Motor neuron (in vitro differentiated cells): ENCODE data around the gene SMYD5. TPM values are rescaled to one million over a fixed set of nuclear protein-coding genes. Genes with fewer than 3 reads are reported as not detected.
"Not testable (repeated sequence)": the region's sequence is repeated elsewhere in the genome, so short reads cannot be mapped to it uniquely, and the experiment has no call there.

Experiments
- ATAC-seq, 8 experiments: fragments of 200-7000 bp; cut with Tn5 transposase; replicated peaks in 6 of 8; 2 replicates each; pipeline ENCODE4 v1.8.0; 2021; ENCODE audit warnings: mild to moderate bottlenecking in 8 of 8, moderate library complexity in 8 of 8
- H3K27ac ChIP-seq, 2 donors: fragments of 250-450 bp; sonication (Bioruptor Pico); 2 replicates each; pipeline ENCODE4 v1.9.0; 2021; ENCODE audit warnings: antibody characterized with exemption in 2 of 2, mild to moderate bottlenecking in 2 of 2, moderate library complexity in 1 of 2
- H3K4me1 ChIP-seq, 2 donors: fragments of 250-450 bp; sonication (Bioruptor Pico); replicated peaks in 1 of 2; 2 replicates each; pipeline ENCODE4 v1.6.1; 2021; ENCODE audit warnings: antibody characterized with exemption in 2 of 2, mild to moderate bottlenecking in 2 of 2, moderate library complexity in 1 of 2
- H3K4me3 ChIP-seq, 5 donors: fragments of 250-450 bp; sonication (Bioruptor Pico); 2 replicates each; pipeline ENCODE4 v1.9.0; 2021; ENCODE audit warnings: antibody characterized with exemption in 5 of 5, mild to moderate bottlenecking in 5 of 5, moderate library complexity in 4 of 5
- WGBS, 10 experiments: fragments of 450-650 bp; shearing (Covaris generic); methylation state at CpG; one replicate each; pipeline ENCODE4 v1.0.0; 2022; 5-methylcytosine and 5-hydroxymethylcytosine counted together
- in situ Hi-C, 9 experiments: fragments of 400-800 bp; cut with MboI; loops; one replicate each; pipeline ENCODE4 v1.15.0; 2021; ENCODE audit warnings: low sequenced_read_pairs in 9 of 9, low pct_unique_long_range_greater_than_20kb in 2 of 9; ENCODE audit not compliant: unreplicated experiment in 9 of 9
- total RNA-seq, 8 experiments: library from RNA; unstranded; fragments of 300-600 nt; gene quantifications; 2 replicates each; pipeline versions ENCODE4 v1.2.3 to v1.2.4, GENCODE V29; 2022

SMYD5 gene
- total RNA-seq, 8 experiments from 2014 or later = 21.2 to 34.2 (median 24.1) TPM

DNA sequence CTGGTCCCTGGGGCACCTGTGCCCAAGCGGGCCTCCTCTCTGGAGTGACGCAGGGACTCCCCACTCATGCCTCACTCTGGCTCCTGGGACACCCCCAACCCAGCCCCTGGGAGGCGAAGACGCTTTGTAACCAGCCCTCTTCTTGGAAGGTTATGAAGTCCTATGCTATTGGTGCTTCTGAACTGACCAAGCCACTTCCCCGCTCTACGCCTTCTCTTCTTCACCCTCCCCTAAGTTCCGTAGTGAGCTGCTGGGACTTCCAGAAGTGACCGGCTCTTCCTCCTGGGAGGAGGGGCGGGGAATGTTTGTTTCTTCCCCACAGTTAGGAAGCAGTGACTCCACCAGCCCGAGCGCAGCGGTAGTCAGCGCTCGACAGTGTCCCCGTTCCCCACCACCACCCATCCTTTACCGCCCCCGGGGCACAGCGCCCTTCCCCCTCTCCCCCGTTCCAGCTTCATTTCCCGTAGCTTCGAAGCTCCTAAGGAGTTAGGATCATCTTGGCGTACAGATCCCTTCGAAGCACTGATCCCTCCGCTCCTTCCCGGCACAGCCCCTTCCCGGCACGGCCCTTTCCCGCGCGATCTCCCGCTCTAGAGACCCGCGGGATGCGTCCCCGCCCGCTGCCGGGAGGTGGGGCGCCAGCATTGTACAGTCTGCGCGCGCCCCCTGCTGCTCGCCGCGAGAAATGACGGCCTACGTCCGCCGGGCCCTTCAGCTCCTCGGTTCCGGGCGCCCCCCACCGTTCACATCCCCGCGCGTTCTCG, 37.0 kb upstream of the SMYD5 start:
- Histone ChIP-seq H3K27ac (no peak overlapping the region), H3K4me1 (peaks cover 3% of the 10 kb centered on the region in 2 donors), H3K4me3 (peak overlapping the region; percentile 32 to 39 (median 34))
- in situ Hi-C loops = loop anchor here in 4 of 9 experiments (10.0 to 25.0 kb wide), 4 partner anchors 190 to 290 kb away; partner anchors contain the start of genes SPR (in 2 of the 4) and EMX1 (in 1 of the 4)
- peak; percentile 60 to 95 (median 91) for ATAC-seq
- 1 to 36% (median 2%) methylated on average over 4 to 14 of the region's 56 CpGs; no CpG with 5 or more reads in 7 of the 10 experiments for WGBS, 10 experiments

GRCh38 chr2:73177645-73178255, 36.3 kb upstream of the SMYD5 start:
- Histone ChIP-seq H3K27ac (no peak overlapping the region), H3K4me1 (peaks cover 3% of the 10 kb centered on the region in 2 donors), H3K4me3 (peak overlapping the region in 3 of 5 donors; percentile 34 to 39 (median 38))
- 0 to 14% (median 4%) methylated on average over 1 to 10 of the region's 12 CpGs; no CpG with 5 or more reads in 4 of the 10 experiments for WGBS, 10 experiments
- peak in 5 of 8 experiments; percentile 3 to 10 (median 9) for ATAC-seq
- in situ Hi-C loops = loop anchor here in 4 of 9 experiments (10.0 to 25.0 kb wide), 4 partner anchors 190 to 290 kb away; partner anchors contain the start of genes SPR (in 2 of the 4) and EMX1 (in 1 of the 4)

DNA sequence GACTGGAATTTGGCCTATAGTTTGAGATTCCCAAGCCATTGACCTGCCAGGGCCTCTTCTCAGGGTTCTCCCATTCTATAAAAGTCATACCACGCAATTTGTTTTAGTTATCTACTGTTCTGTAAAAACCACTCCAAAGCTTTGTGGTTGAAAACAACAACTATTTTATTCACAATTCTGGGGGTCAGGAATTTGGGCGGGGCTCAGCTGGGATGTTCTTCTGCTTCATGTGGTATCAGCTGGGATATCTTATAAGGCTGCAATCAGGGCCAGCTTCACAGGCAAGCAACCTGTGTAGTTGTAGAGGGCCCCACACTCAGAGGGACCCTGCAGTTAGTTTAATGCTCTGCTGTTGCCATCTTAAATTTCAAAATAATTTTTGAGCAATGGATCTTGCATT, 28.1 kb upstream of the SMYD5 start:
- Histone ChIP-seq H3K4me1 (no peaks in the 10 kb centered on the region), H3K4me3 (no peak overlapping the region), H3K27ac (no peak overlapping the region)
- in situ Hi-C loops = loop anchor here in 4 of 9 experiments (10.0 to 25.0 kb wide), 4 partner anchors 199 to 299 kb away; partner anchors contain the start of genes SPR (in 2 of the 4) and EMX1 (in 1 of the 4)
- no peak for ATAC-seq
- 0 to 100% (median 61%) methylated on average over 1 to 2 of the region's 2 CpGs; no CpG with 5 or more reads in 4 of the 10 experiments for WGBS, 10 experiments

- Histone ChIP-seq H3K4me1 (no peaks in the 10 kb centered on the region), H3K4me3 (no peak overlapping the region), H3K27ac (no peak overlapping the region)
- in situ Hi-C loops = loop anchor here in 4 of 9 experiments (10.0 to 25.0 kb wide), 4 partner anchors 200 to 300 kb away; partner anchors contain the start of genes SPR (in 2 of the 4) and EMX1 (in 1 of the 4)
- no peak for ATAC-seq
- 0 to 75% (median 0%) methylated on average over 1 to 2 of the region's 2 CpGs; no CpG with 5 or more reads in 4 of the 10 experiments for WGBS, 10 experiments
These were observed 26.5 kb upstream of the SMYD5 start for GRCh38 chr2:73187549-73187948.

- H3K4me1 ChIP-seq = no peaks in the 10 kb centered on the region
- in situ Hi-C loops = loop anchor here in 3 of 9 experiments (25.0 kb wide), 3 partner anchors 210 to 310 kb away; partner anchors contain the start of genes SPR (in 2 of the 3) and EMX1 (in 1 of the 3)
- no peak for ATAC-seq
- no peak overlapping the region for H3K27ac ChIP-seq
- H3K4me3 ChIP-seq = no peak overlapping the region
These were observed 16.5 kb upstream of the SMYD5 start for GRCh38 chr2:73197579-73197978.

DNA sequence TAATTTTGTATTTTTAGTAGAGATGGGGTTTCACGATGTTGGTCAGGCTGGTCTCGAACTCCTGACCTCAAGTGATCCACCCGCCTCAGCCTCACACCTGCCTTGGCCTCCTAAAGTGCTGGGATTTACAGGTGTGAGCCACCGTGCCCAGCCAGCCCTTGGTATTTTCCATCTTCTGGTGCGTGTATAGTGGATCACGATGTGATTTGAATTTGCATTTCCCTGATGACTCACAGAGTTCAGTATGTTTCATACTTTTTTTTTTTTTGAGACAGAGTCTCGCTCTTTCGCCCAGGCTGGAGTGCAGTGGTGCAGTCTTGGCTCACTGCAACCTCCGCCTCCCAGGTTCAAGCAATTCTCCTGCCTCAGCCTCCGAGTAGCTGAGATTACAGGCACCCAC, 13.8 kb upstream of the SMYD5 start:
- H3K4me1 ChIP-seq, H3K27ac ChIP-seq, H3K4me3 ChIP-seq, in situ Hi-C loops: not testable (repeated sequence)
- WGBS, 10 experiments = 23 to 84% (median 70%) methylated on average over 1 to 10 of the region's 10 CpGs; no CpG with 5 or more reads in 4 of the 10 experiments
- ATAC-seq = peak in 3 of 8 experiments; percentile 38 to 90 (median 74)

- in situ Hi-C loops = no loop called here
- H3K27ac ChIP-seq = no peak within 1 kb of the TSS
- WGBS, 10 experiments = 0 to 28% (median 10%) methylated on average over 1 to 25 of the region's 87 CpGs; no CpG with 5 or more reads in 3 of the 10 experiments
- no peaks in the 10 kb centered on the region for H3K4me1 ChIP-seq
- peak; percentile 21 to 47 (median 38) for ATAC-seq
- H3K4me3 ChIP-seq = no peak within 1 kb of the TSS
These were observed 11.6 kb upstream of the SMYD5 start, which contains the start of gene NOTO for GRCh38 chr2:73202156-73203054. Gene NOTO (plus strand): TSS chr2:73202574. CDS start chr2:73202667, 93 bp downstream.

DNA sequence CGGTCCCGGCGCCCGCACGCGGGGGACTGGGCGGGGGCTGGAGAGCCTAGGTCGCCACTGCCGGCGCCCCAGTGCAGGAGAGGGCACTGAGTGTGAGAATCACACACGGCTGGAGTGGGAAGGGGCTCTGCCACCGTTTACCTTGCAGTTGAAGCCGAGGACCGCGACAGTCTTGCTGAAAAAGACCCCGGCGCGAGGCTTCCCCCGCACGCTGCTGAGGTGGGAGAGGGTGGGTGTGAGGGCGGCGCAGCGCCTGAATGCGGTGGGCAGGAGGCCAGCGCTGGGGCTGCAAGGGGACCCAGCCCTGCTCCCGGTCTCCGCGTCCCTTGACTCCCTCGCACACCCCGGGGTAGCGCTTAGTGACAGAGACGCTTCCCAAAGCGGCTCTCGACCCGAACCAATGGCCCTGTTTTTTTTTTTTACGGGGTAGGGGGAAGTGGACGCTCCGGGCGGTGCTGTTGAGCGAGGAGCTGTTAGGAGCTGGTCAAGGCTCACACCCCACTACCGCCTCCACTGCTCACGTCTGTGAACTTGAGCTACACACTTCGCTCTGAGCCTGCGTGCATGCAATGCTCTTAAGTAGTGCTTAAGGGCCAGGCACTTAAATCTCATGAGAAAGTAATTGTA, 10.9 kb upstream of the SMYD5 start:
- in situ Hi-C loops = no loop called here
- Histone ChIP-seq H3K27ac (no peak overlapping the region), H3K4me1 (no peaks in the 10 kb centered on the region), H3K4me3 (no peak overlapping the region)
- peak in 7 of 8 experiments; percentile 15 to 72 (median 31) for ATAC-seq
- 0 to 20% (median 5%) methylated on average over 2 to 19 of the region's 44 CpGs; no CpG with 5 or more reads in 2 of the 10 experiments for WGBS, 10 experiments

- Histone ChIP-seq H3K4me3 (no peak overlapping the region), H3K4me1 (no peaks in the 10 kb centered on the region), H3K27ac (no peak overlapping the region)
- in situ Hi-C loops = no loop called here
- ATAC-seq = no peak
- 0 to 100% (median 80%) methylated on average over 2 to 6 of the region's 6 CpGs for WGBS, 10 experiments
These were observed 8.4 kb upstream of the SMYD5 start for GRCh38 chr2:73205611-73206010.

DNA sequence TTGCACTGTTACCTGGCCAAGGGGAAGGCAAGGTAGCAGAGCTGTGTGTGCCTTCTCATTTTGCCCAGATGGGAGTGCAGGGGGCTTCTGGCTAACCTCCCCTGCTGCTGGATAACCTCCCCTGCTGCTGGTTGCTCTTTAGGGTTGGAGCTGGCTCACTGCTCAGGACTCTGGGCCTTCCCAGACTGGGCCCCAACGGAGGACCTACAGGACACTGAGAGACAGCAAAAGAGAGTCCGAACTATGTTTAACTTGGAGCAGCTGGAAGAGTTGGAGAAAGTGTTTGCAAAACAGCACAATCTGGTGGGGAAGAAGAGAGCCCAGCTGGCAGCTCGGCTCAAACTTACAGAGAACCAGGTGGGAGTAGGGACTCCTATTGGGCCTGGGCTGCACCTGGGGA, 5.8 kb upstream of the SMYD5 start:
- Histone ChIP-seq H3K4me1 (peaks cover 2 to 6% of the 10 kb centered on the region in 2 donors), H3K4me3 (no peak overlapping the region), H3K27ac (no peak overlapping the region)
- in situ Hi-C loops = no loop called here
- no peak for ATAC-seq
- 0 to 90% (median 65%) methylated on average over 1 to 3 of the region's 3 CpGs; no CpG with 5 or more reads in 3 of the 10 experiments for WGBS, 10 experiments

GRCh38 chr2:73210019-73210418, 4.0 kb upstream of the SMYD5 start:
- Histone ChIP-seq H3K4me1 (peaks cover 8 to 13% of the 10 kb centered on the region in 2 donors), H3K27ac (no peak overlapping the region), H3K4me3 (no peak overlapping the region)
- WGBS, 10 experiments = 20 to 100% (median 60%) methylated on average over 1 to 4 of the region's 4 CpGs; no CpG with 5 or more reads in 1 of the 10 experiments
- in situ Hi-C loops = no loop called here
- ATAC-seq = no peak

- 28 to 86% (median 74%) methylated on average over 1 to 4 of the region's 6 CpGs; no CpG with 5 or more reads in 1 of the 10 experiments for WGBS, 10 experiments
- Histone ChIP-seq H3K4me3 (no peak overlapping the region), H3K27ac (no peak overlapping the region), H3K4me1 (peaks cover 15 to 19% of the 10 kb centered on the region in 2 donors)
- ATAC-seq = no peak
- in situ Hi-C loops = no loop called here
These were observed 3.3 kb upstream of the SMYD5 start for GRCh38 chr2:73210696-73211095.
